IPS-18a (cell line): ENCODE measurements around the gene EBF3.

Source experiments
- H3K27ac ChIP-seq: one replicate; pipeline ENCODE4 v1.5.1; 2013; ENCODE audit warnings: low read length
- H3K27me3 ChIP-seq: one replicate; pipeline ENCODE4 v1.6.1; 2013; ENCODE audit warnings: mild to moderate bottlenecking, low read length; ENCODE audit not compliant: control insufficient read depth, insufficient read depth
- H3K36me3 ChIP-seq: one replicate; pipeline ENCODE4 v1.6.1; 2013; ENCODE audit warnings: low read depth, low read length; ENCODE audit not compliant: control insufficient read depth
- H3K4me1 ChIP-seq: one replicate; pipeline ENCODE4 v1.6.1; 2013; ENCODE audit warnings: low read depth, low read length; ENCODE audit not compliant: control insufficient read depth
- H3K4me3 ChIP-seq: one replicate; pipeline ENCODE4 v1.5.1; 2013; ENCODE audit warnings: low read length
- H3K9ac ChIP-seq: one replicate; pipeline ENCODE4 v1.6.1; 2013; ENCODE audit warnings: mild to moderate bottlenecking, low read length, moderate library complexity
- H3K9me3 ChIP-seq: one replicate; pipeline ENCODE4 v1.6.1; 2013; ENCODE audit warnings: low read depth, low read length; ENCODE audit not compliant: control insufficient read depth

Gene EBF3

GRCh38 chr10:129962872-129963640 lies 1.0 kb downstream of the EBF3 start:
- H3K36me3 ChIP-seq: no peaks in the 10 kb centered on the region
- H3K4me1 ChIP-seq: peaks cover 26% of the 10 kb centered on the region
- no peak overlapping the region for H3K9ac ChIP-seq
- no peak overlapping the region for H3K27ac ChIP-seq
- H3K9me3 ChIP-seq: no peaks in the 10 kb centered on the region
- H3K27me3 ChIP-seq: peaks cover 98% of the 10 kb centered on the region
- H3K4me3 ChIP-seq: peak overlapping the region; percentile 59

- no peaks in the 10 kb centered on the region for H3K36me3 ChIP-seq
- H3K4me3 ChIP-seq: peak overlapping the region; percentile 59
- no peak overlapping the region for H3K9ac ChIP-seq
- no peaks in the 10 kb centered on the region for H3K9me3 ChIP-seq
- H3K4me1 ChIP-seq: peaks cover 34% of the 10 kb centered on the region
- H3K27me3 ChIP-seq: peaks cover 98% of the 10 kb centered on the region
- H3K27ac ChIP-seq: no peak overlapping the region
Observed at GRCh38 chr10:129962031-129962871, 1.8 kb downstream of the EBF3 start.

GRCh38 chr10:129961157-129961701 lies 2.8 kb downstream of the EBF3 start:
- peaks cover 98% of the 10 kb centered on the region for H3K27me3 ChIP-seq
- peaks cover 41% of the 10 kb centered on the region for H3K4me1 ChIP-seq
- H3K27ac ChIP-seq: no peak overlapping the region
- H3K4me3 ChIP-seq: no peak overlapping the region
- H3K9me3 ChIP-seq: no peaks in the 10 kb centered on the region
- H3K36me3 ChIP-seq: no peaks in the 10 kb centered on the region
- H3K9ac ChIP-seq: no peak overlapping the region

GRCh38 chr10:129960481-129961156 lies 3.5 kb downstream of the EBF3 start:
- no peak overlapping the region for H3K27ac ChIP-seq
- H3K9ac ChIP-seq: no peak overlapping the region
- H3K4me1 ChIP-seq: peaks cover 45% of the 10 kb centered on the region
- H3K36me3 ChIP-seq: no peaks in the 10 kb centered on the region
- peak overlapping the region; percentile 46 for H3K4me3 ChIP-seq
- H3K9me3 ChIP-seq: no peaks in the 10 kb centered on the region
- H3K27me3 ChIP-seq: peaks cover 98% of the 10 kb centered on the region

GRCh38 chr10:129959544-129960480 lies 4.3 kb downstream of the EBF3 start:
- H3K9me3 ChIP-seq: no peaks in the 10 kb centered on the region
- H3K27me3 ChIP-seq: peaks cover 98% of the 10 kb centered on the region
- no peak overlapping the region for H3K27ac ChIP-seq
- no peaks in the 10 kb centered on the region for H3K36me3 ChIP-seq
- peak overlapping the region; percentile 46 for H3K4me3 ChIP-seq
- H3K4me1 ChIP-seq: peaks cover 48% of the 10 kb centered on the region
- no peak overlapping the region for H3K9ac ChIP-seq

- no peak overlapping the region for H3K9ac ChIP-seq
- H3K4me3 ChIP-seq: peak overlapping the region; percentile 46
- peaks cover 100% of the 10 kb centered on the region for H3K27me3 ChIP-seq
- H3K4me1 ChIP-seq: peaks cover 48% of the 10 kb centered on the region
- H3K27ac ChIP-seq: no peak overlapping the region
- no peaks in the 10 kb centered on the region for H3K36me3 ChIP-seq
- H3K9me3 ChIP-seq: no peaks in the 10 kb centered on the region
Observed at GRCh38 chr10:129958629-129959543, 5.2 kb downstream of the EBF3 start.

GRCh38 chr10:129958148-129958628 lies 5.9 kb downstream of the EBF3 start:
- Histone ChIP-seq H3K9me3 (no peaks in the 10 kb centered on the region), H3K27me3 (peaks cover 98% of the 10 kb centered on the region), H3K4me3 (peak overlapping the region; percentile 46), H3K9ac (no peak overlapping the region), H3K27ac (no peak overlapping the region), H3K4me1 (peaks cover 48% of the 10 kb centered on the region), H3K36me3 (no peaks in the 10 kb centered on the region)

GRCh38 chr10:129956876-129957673 lies 7.0 kb downstream of the EBF3 start:
- H3K9ac ChIP-seq: no peak overlapping the region
- no peak overlapping the region for H3K27ac ChIP-seq
- no peaks in the 10 kb centered on the region for H3K9me3 ChIP-seq
- H3K36me3 ChIP-seq: no peaks in the 10 kb centered on the region
- peak overlapping the region; percentile 11 for H3K4me3 ChIP-seq
- peaks cover 93% of the 10 kb centered on the region for H3K27me3 ChIP-seq
- H3K4me1 ChIP-seq: peaks cover 39% of the 10 kb centered on the region

GRCh38 chr10:129956286-129956670 lies 7.8 kb downstream of the EBF3 start:
- H3K4me1 ChIP-seq: peaks cover 36% of the 10 kb centered on the region

More at GRCh38 chr10:129956286-129956670, 7.8 kb downstream of the EBF3 start:
- no peaks in the 10 kb centered on the region for H3K36me3 ChIP-seq
- H3K27me3 ChIP-seq: peaks cover 90% of the 10 kb centered on the region
- H3K9ac ChIP-seq: no peak overlapping the region
- no peaks in the 10 kb centered on the region for H3K9me3 ChIP-seq
- peak overlapping the region; percentile 11 for H3K4me3 ChIP-seq
- no peak overlapping the region for H3K27ac ChIP-seq
